Endothelial cell (in vitro differentiated cells): ENCODE results near the gene RPL10A. TPM values are rescaled to one million over a fixed set of nuclear protein-coding genes. Genes with fewer than 3 reads are reported as not detected.
A peak's percentile ranks its signal among the peaks of the same experiment; 100 is the strongest.

Experiments
- DNase-seq: peaks from one replicate; pipeline ENCODE4 v3.0.0; 2021; ENCODE audit warnings: low spot score
- H3K27ac Mint-ChIP-seq: one replicate; pipeline ENCODE4 v1.8.0; 2021; ENCODE audit warnings: mixed read lengths, inconsistent platforms; ENCODE audit not compliant: unreplicated experiment
- H3K27me3 Mint-ChIP-seq: one replicate; pipeline ENCODE4 v1.8.0; 2021; ENCODE audit warnings: mild to moderate bottlenecking, moderate library complexity, mixed read lengths, inconsistent platforms; ENCODE audit not compliant: unreplicated experiment
- H3K36me3 Mint-ChIP-seq: one replicate; pipeline ENCODE4 v1.8.0; 2021; ENCODE audit warnings: mild to moderate bottlenecking, low read depth, mixed read lengths, inconsistent platforms; ENCODE audit not compliant: unreplicated experiment
- H3K4me1 Mint-ChIP-seq: one replicate; pipeline ENCODE4 v1.8.0; 2021; ENCODE audit warnings: mild to moderate bottlenecking, mixed read lengths, inconsistent platforms; ENCODE audit not compliant: unreplicated experiment
- H3K4me3 Mint-ChIP-seq: one replicate; pipeline ENCODE4 v1.8.0; 2021; ENCODE audit warnings: mild to moderate bottlenecking, mixed read lengths, inconsistent platforms; ENCODE audit not compliant: unreplicated experiment
- H3K9me3 Mint-ChIP-seq: one replicate; pipeline ENCODE4 v1.8.0; 2021; ENCODE audit warnings: mixed read lengths, inconsistent platforms; ENCODE audit not compliant: unreplicated experiment
- total RNA-seq: library from RNA; stranded (reverse); fragmentation: NEBNext Ultra II Directional; extraction: Animal tissue kit (Norgen Biotek cat#: 25700); gene quantifications from one replicate; pipeline ENCODE4 v1.2.1, GENCODE V29; 2021; ENCODE audit not compliant: unreplicated experiment
- TF ChIP-seq, protein P1 (sequence below): fragments of 200-600 bp; sonication (generic); IDR thresholded peaks from one replicate; pipeline ENCODE4 v1.5.0; 2021; ENCODE audit warnings: antibody characterized with exemption; ENCODE audit not compliant: unreplicated experiment

RPL10A gene
- total RNA-seq, 1 donor from 2014 or later: 1,320 TPM

DNA sequence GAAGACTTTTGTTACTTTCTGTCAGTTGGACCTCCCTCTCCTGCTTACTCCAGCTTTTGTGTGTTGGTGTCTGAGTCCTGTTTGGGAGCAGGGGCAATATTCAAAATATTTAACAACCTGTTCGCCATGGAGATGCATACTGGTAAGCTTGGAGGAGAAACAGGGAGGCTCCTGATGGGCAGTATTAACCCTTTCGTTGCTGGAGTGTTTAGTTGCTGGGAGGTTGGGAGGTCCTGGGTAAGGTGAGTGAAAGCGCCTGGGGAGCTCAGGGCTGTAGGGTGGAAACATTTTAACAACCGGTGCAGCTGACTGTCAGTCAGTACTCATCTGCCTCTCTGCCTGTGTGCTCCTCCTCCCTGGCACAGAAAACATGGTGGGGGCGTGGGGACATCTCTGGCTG lies 40.3 kb downstream of the RPL10A start:
- peaks cover 3% of the 10 kb centered on the region for H3K4me1 Mint-ChIP-seq

DNA sequence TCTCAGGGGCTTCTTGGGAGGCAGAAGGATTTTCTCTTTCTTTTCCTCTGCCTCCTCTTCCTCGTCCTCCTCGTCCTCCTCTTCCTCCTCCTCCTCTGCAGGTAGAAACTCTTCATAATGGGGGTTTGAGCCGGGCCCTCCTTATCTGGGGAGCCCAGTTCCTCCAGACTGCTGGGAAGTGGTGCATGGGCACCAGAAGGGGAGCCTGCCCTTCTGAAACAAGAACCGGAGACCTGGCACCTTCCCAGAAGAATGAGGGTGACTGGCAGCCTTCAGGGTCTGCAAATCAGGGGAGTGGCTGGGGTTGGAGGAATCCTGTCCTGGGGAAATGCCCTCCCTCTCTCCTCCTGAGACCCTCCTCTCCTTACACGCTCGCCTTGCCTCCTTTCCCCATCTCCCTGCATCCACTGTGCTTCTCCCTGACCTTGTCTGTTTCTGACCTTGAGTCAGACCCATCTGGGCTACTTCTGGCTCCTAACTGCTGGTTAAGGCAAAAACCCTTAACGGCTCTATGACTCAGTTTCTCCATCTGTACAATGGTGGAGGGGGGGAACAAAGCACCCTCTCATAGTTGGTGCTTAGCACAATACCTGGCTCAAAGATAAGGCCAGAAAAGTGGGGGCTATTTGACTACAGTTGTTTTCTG lies 42.8 kb downstream of the RPL10A start:
- no peaks in the 10 kb centered on the region for H3K9me3 Mint-ChIP-seq
- no peak for DNase-seq
- H3K27me3 Mint-ChIP-seq: peaks cover 8% of the 10 kb centered on the region
- peak overlapping the region; percentile 9 for H3K27ac Mint-ChIP-seq
- TF ChIP-seq, protein P1, sequence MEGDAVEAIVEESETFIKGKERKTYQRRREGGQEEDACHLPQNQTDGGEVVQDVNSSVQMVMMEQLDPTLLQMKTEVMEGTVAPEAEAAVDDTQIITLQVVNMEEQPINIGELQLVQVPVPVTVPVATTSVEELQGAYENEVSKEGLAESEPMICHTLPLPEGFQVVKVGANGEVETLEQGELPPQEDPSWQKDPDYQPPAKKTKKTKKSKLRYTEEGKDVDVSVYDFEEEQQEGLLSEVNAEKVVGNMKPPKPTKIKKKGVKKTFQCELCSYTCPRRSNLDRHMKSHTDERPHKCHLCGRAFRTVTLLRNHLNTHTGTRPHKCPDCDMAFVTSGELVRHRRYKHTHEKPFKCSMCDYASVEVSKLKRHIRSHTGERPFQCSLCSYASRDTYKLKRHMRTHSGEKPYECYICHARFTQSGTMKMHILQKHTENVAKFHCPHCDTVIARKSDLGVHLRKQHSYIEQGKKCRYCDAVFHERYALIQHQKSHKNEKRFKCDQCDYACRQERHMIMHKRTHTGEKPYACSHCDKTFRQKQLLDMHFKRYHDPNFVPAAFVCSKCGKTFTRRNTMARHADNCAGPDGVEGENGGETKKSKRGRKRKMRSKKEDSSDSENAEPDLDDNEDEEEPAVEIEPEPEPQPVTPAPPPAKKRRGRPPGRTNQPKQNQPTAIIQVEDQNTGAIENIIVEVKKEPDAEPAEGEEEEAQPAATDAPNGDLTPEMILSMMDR: no peak
- H3K36me3 Mint-ChIP-seq: no peaks in the 10 kb centered on the region
- peaks cover 3% of the 10 kb centered on the region for H3K4me1 Mint-ChIP-seq
- no peak overlapping the region for H3K4me3 Mint-ChIP-seq

More for the DNA sequence above, 40.3 kb downstream of the RPL10A start:
- H3K27ac Mint-ChIP-seq: peak overlapping the region; percentile 24
- no peaks in the 10 kb centered on the region for H3K36me3 Mint-ChIP-seq
- TF ChIP-seq, protein P1: no peak
- H3K27me3 Mint-ChIP-seq: peaks cover 10% of the 10 kb centered on the region
- H3K9me3 Mint-ChIP-seq: no peaks in the 10 kb centered on the region
- DNase-seq: no peak
- H3K4me3 Mint-ChIP-seq: no peak overlapping the region

DNA sequence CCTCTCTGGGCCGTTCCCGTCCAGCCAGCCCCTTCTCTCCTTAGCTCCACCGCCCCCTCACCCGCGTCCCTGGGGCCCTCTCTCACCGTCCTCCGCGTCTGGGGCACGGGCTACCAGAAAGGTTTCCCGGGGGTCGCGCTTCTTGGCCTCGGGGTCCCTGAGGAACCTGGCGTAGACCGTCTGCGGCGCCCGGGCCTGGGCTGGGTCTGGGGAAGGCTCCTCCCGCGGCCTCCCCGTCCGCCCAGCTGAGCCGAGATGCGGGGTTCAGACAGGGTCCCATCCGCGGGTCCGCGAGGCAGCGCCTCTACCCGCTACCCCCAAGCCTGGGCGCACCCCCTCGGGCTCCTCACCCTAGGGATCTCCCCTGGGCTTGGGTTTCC lies 43.4 kb downstream of the RPL10A start:
- DNase-seq: no peak
- TF ChIP-seq, protein P1: no peak
- Mint-ChIP-seq H3K4me3 (no peak overlapping the region), H3K4me1 (peaks cover 3% of the 10 kb centered on the region), H3K27me3 (peaks cover 8% of the 10 kb centered on the region), H3K27ac (no peak overlapping the region), H3K36me3 (no peaks in the 10 kb centered on the region), H3K9me3 (no peaks in the 10 kb centered on the region)

DNA sequence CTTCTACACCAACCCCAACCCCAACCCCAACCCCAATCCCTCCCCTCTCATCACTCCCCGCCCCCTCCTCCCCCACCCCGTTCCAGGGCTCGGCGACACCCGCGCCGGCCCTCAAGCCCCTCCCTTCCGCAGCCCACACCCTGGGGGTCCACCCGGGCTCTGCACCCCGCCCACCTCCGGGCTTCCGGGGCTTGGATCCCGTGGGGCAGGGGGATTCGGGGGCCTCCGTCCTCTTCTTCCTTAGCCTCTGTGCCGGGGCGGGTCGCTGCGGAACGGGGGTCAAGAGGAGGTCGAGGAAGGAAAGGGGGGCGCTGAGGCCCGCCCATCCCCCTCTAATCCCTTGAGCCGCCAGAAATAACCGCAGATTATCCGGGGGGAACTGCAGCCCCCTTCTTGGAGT lies 43.8 kb downstream of the RPL10A start:
- Mint-ChIP-seq H3K4me1 (peaks cover 3% of the 10 kb centered on the region), H3K36me3 (no peaks in the 10 kb centered on the region), H3K4me3 (no peak overlapping the region), H3K27me3 (peaks cover 8% of the 10 kb centered on the region), H3K9me3 (no peaks in the 10 kb centered on the region), H3K27ac (no peak overlapping the region)
- no peak for DNase-seq
- TF ChIP-seq, protein P1: no peak

DNA sequence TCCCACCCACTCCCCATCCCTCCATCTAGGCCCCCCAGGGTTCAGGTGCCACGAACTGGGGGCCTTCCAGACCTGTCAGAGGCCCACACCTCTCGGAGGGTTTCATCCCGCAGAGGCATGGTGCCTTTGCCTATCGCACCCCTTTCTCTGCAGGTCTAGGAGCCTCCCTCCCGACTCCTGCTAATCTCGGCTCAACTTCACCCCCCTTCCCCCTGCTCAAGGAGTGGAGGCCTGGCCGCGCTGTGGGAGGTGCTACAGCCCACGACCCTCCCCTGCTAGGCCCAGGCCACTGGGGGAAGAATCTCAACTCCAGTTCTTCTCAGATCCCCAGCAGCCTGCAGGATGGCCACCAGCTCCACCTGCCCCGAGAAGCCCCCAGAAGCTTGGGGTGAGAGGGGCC lies 44.5 kb downstream of the RPL10A start, which contains the start of gene TULP1:
TULP1 (minus strand) TSS at position 157 of the 400 bp plus-strand sequence; CDS start at position 119, 38 bp downstream.
- DNase-seq: no peak
- H3K27me3 Mint-ChIP-seq: peaks cover 8% of the 10 kb centered on the region
- H3K9me3 Mint-ChIP-seq: no peaks in the 10 kb centered on the region
- TF ChIP-seq, protein P1: no peak
- H3K27ac Mint-ChIP-seq: no peak within 1 kb of the TSS
- H3K4me1 Mint-ChIP-seq: peaks cover 3% of the 10 kb centered on the region
- no peak within 1 kb of the TSS for H3K4me3 Mint-ChIP-seq
- H3K36me3 Mint-ChIP-seq: no peaks in the 10 kb centered on the region
